Colonic mucosa (tissue), 4 donors: ENCODE measurements around the gene NOL4L. TPM values are rescaled to one million over a fixed set of nuclear protein-coding genes. Genes with fewer than 3 reads are reported as not detected.

Experiments
- DNase-seq: peaks from one replicate; pipeline ENCODE4 v3.0.0-alpha.2; 2020
- H3K27ac ChIP-seq: fragments of 200-600 bp; one replicate; pipeline ENCODE4 v1.8.0; 2021
- H3K27me3 ChIP-seq: fragments of 200-600 bp; one replicate; pipeline ENCODE4 v1.8.0; 2021
- H3K36me3 ChIP-seq: fragments of 200-600 bp; one replicate; pipeline ENCODE4 v1.8.0; 2021
- H3K4me1 ChIP-seq: fragments of 200-600 bp; one replicate; pipeline ENCODE4 v1.8.0; 2021; ENCODE audit warnings: mild to moderate bottlenecking
- H3K4me3 ChIP-seq: fragments of 200-600 bp; one replicate; pipeline ENCODE4 v1.8.0; 2021
- H3K9ac ChIP-seq, 2 donors: one replicate each; pipeline ENCODE4 v1.7.0; 2013; ENCODE audit warnings: control low read depth in 2 of 2, low read depth in 2 of 2, low read length in 2 of 2
- H3K9me3 ChIP-seq: fragments of 200-600 bp; one replicate; pipeline ENCODE4 v1.8.0; 2021
- CTCF ChIP-seq: fragments of 200-600 bp; IDR thresholded peaks from one replicate; pipeline ENCODE4 v1.8.0; 2022; ENCODE audit warnings: antibody characterized with exemption, mild to moderate bottlenecking
- intact Hi-C: fragments of 100-400 bp; cut with DNase I; formaldehyde crosslinking; loops from one replicate; pipeline ENCODE4 v1.14.1; 2022
- total RNA-seq, 2 donors: library from RNA; stranded (reverse); fragmentation: NEBNext Ultra II Directional in 1 of 2; extraction: Animal tissue kit (Norgen Biotek cat#: 25700) in 1 of 2; gene quantifications; one replicate each; pipeline ENCODE4 v1.2.1, GENCODE V29; 2021
- donor health status: healthy.
- donor health status: DM: no; HTN: no; CAD: no.
- donor health status: DM: no; HTN: no; CAD: no.

The NOL4L gene
- total RNA-seq, 2 donors from 2014 or later, result 54.2 to 58.0 TPM

- H3K36me3 ChIP-seq, result peaks cover 37% of the 10 kb centered on the region
- H3K9ac ChIP-seq, result no peak overlapping the region
- no peak overlapping the region for H3K27ac ChIP-seq
- TF ChIP-seq CTCF, result no peak
- no peak for DNase-seq
- no peak overlapping the region for H3K4me3 ChIP-seq
- no peaks in the 10 kb centered on the region for H3K9me3 ChIP-seq
- H3K4me1 ChIP-seq, result no peaks in the 10 kb centered on the region
- intact Hi-C loops, result no loop called here
- no peaks in the 10 kb centered on the region for H3K27me3 ChIP-seq
Measured at GRCh38 chr20:32435449-32436107, 149.6 kb downstream of the NOL4L start.

- no peak overlapping the region for H3K9ac ChIP-seq
- H3K36me3 ChIP-seq, result peaks cover 45% of the 10 kb centered on the region
- TF ChIP-seq CTCF, result no peak
- H3K9me3 ChIP-seq, result no peaks in the 10 kb centered on the region
- no peaks in the 10 kb centered on the region for H3K4me1 ChIP-seq
- no peaks in the 10 kb centered on the region for H3K27me3 ChIP-seq
- no peak overlapping the region for H3K4me3 ChIP-seq
- DNase-seq, result no peak
- H3K27ac ChIP-seq, result no peak overlapping the region
- intact Hi-C loops, result no loop called here
Measured at GRCh38 chr20:32434434-32434833, 150.7 kb downstream of the NOL4L start.

GRCh38 chr20:32433311-32434021, 151.7 kb downstream of the NOL4L start:
- no peak overlapping the region for H3K27ac ChIP-seq
- H3K4me1 ChIP-seq, result no peaks in the 10 kb centered on the region
- intact Hi-C loops, result no loop called here
- H3K27me3 ChIP-seq, result no peaks in the 10 kb centered on the region
- no peak overlapping the region for H3K4me3 ChIP-seq
- H3K9me3 ChIP-seq, result no peaks in the 10 kb centered on the region
- peaks cover 53% of the 10 kb centered on the region for H3K36me3 ChIP-seq
- DNase-seq, result no peak
- no peak for TF ChIP-seq CTCF
- no peak overlapping the region for H3K9ac ChIP-seq

- H3K4me3 ChIP-seq, result no peak overlapping the region
Measured at GRCh38 chr20:32432277-32432676, 152.9 kb downstream of the NOL4L start.

GRCh38 chr20:32431457-32431856, 153.7 kb downstream of the NOL4L start:
- Histone ChIP-seq H3K9ac (no peak overlapping the region), H3K36me3 (peaks cover 53% of the 10 kb centered on the region), H3K4me1 (no peaks in the 10 kb centered on the region), H3K4me3 (no peak overlapping the region), H3K27me3 (no peaks in the 10 kb centered on the region), H3K9me3 (no peaks in the 10 kb centered on the region), H3K27ac (no peak overlapping the region)
- intact Hi-C loops, result no loop called here
- no peak for DNase-seq
- no peak for TF ChIP-seq CTCF

More at GRCh38 chr20:32432277-32432676, 152.9 kb downstream of the NOL4L start:
- TF ChIP-seq CTCF, result no peak
- Histone ChIP-seq H3K27me3 (no peaks in the 10 kb centered on the region), H3K4me1 (no peaks in the 10 kb centered on the region), H3K9ac (no peak overlapping the region), H3K27ac (no peak overlapping the region), H3K9me3 (no peaks in the 10 kb centered on the region), H3K36me3 (peaks cover 53% of the 10 kb centered on the region)
- intact Hi-C loops, result no loop called here
- DNase-seq, result no peak
